Diencephalon (tissue), 1 donor: ENCODE results near the gene HUS1. TPM values are rescaled to one million over a fixed set of nuclear protein-coding genes. Genes with fewer than 3 reads are reported as not detected.

Source experiments
- total RNA-seq: library from RNA; depleted of rRNA; stranded (reverse); fragments of >200 nt; gene quantifications from one replicate; pipeline ENCODE4 v1.2.3, GENCODE V29; 2014

Gene HUS1
- total RNA-seq, result 24.7 TPM

GRCh38 chr7:47979145-47979831, at the start of gene HUS1:
HUS1 (minus strand) TSS chr7:47979615; CDS start chr7:47979519, 96 bp downstream.

GRCh38 chr7:48028938-48029337, 49.5 kb upstream of the HUS1 start, which contains the start of gene SUN3:
SUN3 (minus strand) TSS chr7:48029107; CDS start chr7:48028938, 169 bp downstream.

DNA sequence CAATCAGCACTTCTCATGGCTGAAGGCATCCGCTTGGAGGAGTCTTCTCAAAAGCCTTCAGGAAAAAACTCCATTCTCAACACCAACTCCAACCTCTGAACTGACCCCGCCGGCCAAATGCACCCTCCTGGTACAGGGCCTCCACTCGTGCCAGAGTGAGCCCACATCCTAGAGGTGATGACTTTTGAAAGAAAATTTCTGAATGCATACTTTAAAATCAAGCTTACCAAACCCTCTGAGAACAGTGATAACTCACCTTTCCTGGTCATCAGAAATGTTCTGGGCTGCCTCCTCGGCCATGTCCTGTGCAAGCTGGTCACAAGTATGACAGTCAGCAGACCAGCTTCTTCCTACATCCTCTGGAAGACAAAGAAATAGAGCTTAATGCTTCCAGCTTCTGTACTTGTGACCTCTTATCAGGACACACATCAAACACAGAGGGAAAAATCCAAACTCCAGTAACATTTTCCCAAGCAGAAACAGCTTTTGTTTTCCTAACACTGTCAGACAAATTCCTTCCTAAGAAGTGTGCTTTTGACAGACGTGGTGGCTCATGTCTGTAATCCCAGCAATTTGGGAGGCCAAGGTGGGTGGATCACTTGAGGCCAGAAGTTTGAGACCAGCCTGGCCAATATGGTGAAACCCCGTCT, 31.1 kb downstream of the HUS1 start, which contains the start of gene PKD1L1:
TSS of gene PKD1L1 (minus strand) at position 326 of the 650 bp plus-strand sequence. CDS start at position 300, 26 bp downstream.

Other genes with a start within 250 kb of the HUS1 start
- gene PKD1L1, start 31.1 kb downstream of the HUS1 start, total RNA-seq, result 0.92 TPM
- gene SUN3, start 49.5 kb upstream of the HUS1 start, total RNA-seq, result 0.69 TPM
- gene C7orf57, start 55.9 kb upstream of the HUS1 start, total RNA-seq, result 5.8 TPM
- gene UPP1, start 109.7 kb upstream of the HUS1 start, total RNA-seq, result 16.8 TPM
- 0.92 TPM for gene ABCA13, start 191.8 kb upstream of the HUS1 start, total RNA-seq